ENCODE data around the gene COL6A1. TPM values are rescaled to one million over a fixed set of nuclear protein-coding genes. Genes with fewer than 3 reads are reported as not detected.

COL6A1 gene
- total and polyA plus RNA-seq, 2 of the 13 experiments (the other 11 are each of a cell fraction or from before 2014, with no cell fraction given): 3.1 to 4.8 TPM

DNA sequence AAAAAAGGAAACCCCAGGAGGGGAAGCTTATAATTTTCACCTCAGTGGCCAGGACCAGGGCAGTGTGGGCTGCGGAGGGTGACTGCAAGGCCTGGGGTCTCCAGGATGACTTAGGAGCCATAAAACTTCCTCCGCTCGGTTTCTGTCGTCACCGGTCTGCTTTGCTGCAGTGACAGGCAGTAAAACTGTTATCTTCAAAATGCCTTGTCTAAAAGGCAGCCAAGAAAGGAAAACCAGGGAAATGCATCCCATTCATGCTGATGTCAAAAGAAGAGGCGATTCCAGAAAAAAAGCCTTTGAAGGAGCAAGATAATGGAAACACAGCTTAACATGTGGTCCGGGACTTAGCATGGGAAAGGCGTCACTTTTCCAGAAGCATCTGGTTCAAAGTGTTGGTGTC lies 42.0 kb downstream of the COL6A1 start:
- Histone ChIP-seq H3K4me1 (ENCODE audit: insufficient read depth, low read length) (no peaks in the 10 kb centered on the region; the same call in 1 of the 2 replicates), H3K4me2 (ENCODE audit: low read depth, low read length) (no peak overlapping the region), H3K9me3 (ENCODE audit: low read length) (no peaks in the 10 kb centered on the region), H3K36me3 (replicated peaks in 1 of 2; ENCODE audit: control insufficient read depth in 1 of 2, insufficient read depth in 2 of 2, low read length in 2 of 2) (no peaks in the 10 kb centered on the region), H3K27me3 (ENCODE audit: control insufficient read depth in 1 of 2, insufficient read depth in 2 of 2, low read length in 2 of 2) (peaks cover 0 to 1% of the 10 kb centered on the region in 2 experiments; a peak in 2 of 5 replicates), H2AFZ (ENCODE audit: low read length) (no peak overlapping the region), H3K79me2 (ENCODE audit: insufficient read depth, low read length) (no peaks in the 10 kb centered on the region), H3K27ac (ENCODE audit: extremely low read length, insufficient read depth, low read length) (no peak overlapping the region), H3K9ac (ENCODE audit: insufficient read depth, low read depth, low read length) (no peak overlapping the region), H4K20me1 (ENCODE audit: insufficient read depth, low read length) (no peaks in the 10 kb centered on the region), H3K4me3 (replicated peaks in 1 of 3; ENCODE audit: insufficient read depth in 1 of 3, low read depth in 2 of 3, low read length in 3 of 3) (no peak overlapping the region)
- ATAC-seq (no peak), DNase-seq (ENCODE audit: low spot score) (no peak), FAIRE-seq (no peak)
- ChIA-PET POLR2A (no interaction called here), CTCF (ENCODE audit: low intra/inter-chr PET ratio, low total read pairs) (no interaction called here)
- TF ChIP-seq SOX13 (IDR thresholded peaks at IDR 0.05): no peak
- no peak for TF ChIP-seq SOX13 (CRISPR knock-in tag; conservative IDR thresholded peaks at IDR 0.05 in 1 of 2, IDR thresholded peaks at IDR 0.05 in 1 of 2)
- in situ Hi-C loops (cut with HindIII; ENCODE audit: extremely low pct_ligation_motif_present, low pct_unique_long_range_greater_than_20kb): no loop called here
- BruUV-seq (replicated peaks): no TSS peak
- intact Hi-C loops (cut with micrococcal nuclease; ENCODE audit: unreplicated experiment): no loop called here
- WGBS (ENCODE audit: low lambda C conversion rate): 78% methylated on average over 8 of the region's 8 CpGs

DNA sequence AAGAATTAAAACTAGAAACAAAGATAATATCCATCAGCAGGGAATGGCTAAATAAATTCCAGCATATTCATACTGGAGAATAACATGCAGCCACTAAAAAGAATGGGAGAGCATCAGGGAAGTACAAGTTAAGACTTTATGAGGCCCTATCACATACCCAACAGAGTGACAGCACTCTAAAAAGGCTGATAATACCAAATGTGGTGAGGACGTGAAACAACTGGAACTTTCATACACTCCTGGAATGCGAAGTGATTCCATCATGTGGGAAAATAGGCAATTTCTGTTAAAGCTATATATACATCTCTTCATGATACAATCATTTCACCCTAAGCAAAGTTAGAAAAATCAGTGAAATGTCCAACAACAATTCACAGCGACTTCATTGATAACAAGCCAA lies 42.6 kb downstream of the COL6A1 start:
- 29% methylated on average over 3 of the region's 3 CpGs for WGBS (ENCODE audit: low lambda C conversion rate)
- H3K79me2 ChIP-seq (ENCODE audit: insufficient read depth, low read length): no peaks in the 10 kb centered on the region
- no peak overlapping the region for H3K4me2 ChIP-seq (ENCODE audit: low read depth, low read length)
- in situ Hi-C loops (cut with HindIII; ENCODE audit: extremely low pct_ligation_motif_present, low pct_unique_long_range_greater_than_20kb) (no loop called here), intact Hi-C loops (cut with micrococcal nuclease; ENCODE audit: unreplicated experiment) (no loop called here)
- H3K4me3 ChIP-seq (replicated peaks in 1 of 3; ENCODE audit: insufficient read depth in 1 of 3, low read depth in 2 of 3, low read length in 3 of 3): no peak overlapping the region
- no peak overlapping the region for H3K27ac ChIP-seq (ENCODE audit: extremely low read length, insufficient read depth, low read length)
- ChIA-PET CTCF (ENCODE audit: low intra/inter-chr PET ratio, low total read pairs) (no interaction called here), POLR2A (no interaction called here)
- H3K9me3 ChIP-seq (ENCODE audit: low read length): peaks cover 2% of the 10 kb centered on the region; the same call in 1 of the 2 replicates
- H3K27me3 ChIP-seq (ENCODE audit: control insufficient read depth in 1 of 2, insufficient read depth in 2 of 2, low read length in 2 of 2): peaks cover 0 to 1% of the 10 kb centered on the region in 2 experiments; a peak in 2 of 5 replicates
- H3K9ac ChIP-seq (ENCODE audit: insufficient read depth, low read depth, low read length): no peak overlapping the region
- no peak overlapping the region for H2AFZ ChIP-seq (ENCODE audit: low read length)
- H3K4me1 ChIP-seq (ENCODE audit: insufficient read depth, low read length): no peaks in the 10 kb centered on the region; the same call in 1 of the 2 replicates
- BruUV-seq (replicated peaks): no TSS peak
- H4K20me1 ChIP-seq (ENCODE audit: insufficient read depth, low read length): no peaks in the 10 kb centered on the region
- FAIRE-seq (no peak), DNase-seq (ENCODE audit: low spot score) (no peak), ATAC-seq (no peak)
- no peaks in the 10 kb centered on the region for H3K36me3 ChIP-seq (replicated peaks in 1 of 2; ENCODE audit: control insufficient read depth in 1 of 2, insufficient read depth in 2 of 2, low read length in 2 of 2)
- TF ChIP-seq, protein P1, sequence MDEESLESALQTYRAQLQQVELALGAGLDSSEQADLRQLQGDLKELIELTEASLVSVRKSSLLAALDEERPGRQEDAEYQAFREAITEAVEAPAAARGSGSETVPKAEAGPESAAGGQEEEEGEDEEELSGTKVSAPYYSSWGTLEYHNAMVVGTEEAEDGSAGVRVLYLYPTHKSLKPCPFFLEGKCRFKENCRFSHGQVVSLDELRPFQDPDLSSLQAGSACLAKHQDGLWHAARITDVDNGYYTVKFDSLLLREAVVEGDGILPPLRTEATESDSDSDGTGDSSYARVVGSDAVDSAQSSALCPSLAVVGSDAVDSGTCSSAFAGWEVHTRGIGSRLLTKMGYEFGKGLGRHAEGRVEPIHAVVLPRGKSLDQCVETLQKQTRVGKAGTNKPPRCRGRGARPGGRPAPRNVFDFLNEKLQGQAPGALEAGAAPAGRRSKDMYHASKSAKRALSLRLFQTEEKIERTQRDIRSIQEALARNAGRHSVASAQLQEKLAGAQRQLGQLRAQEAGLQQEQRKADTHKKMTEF (CRISPR knock-in tag; IDR thresholded peaks at IDR 0.05): no peak
- TF ChIP-seq, protein P2, sequence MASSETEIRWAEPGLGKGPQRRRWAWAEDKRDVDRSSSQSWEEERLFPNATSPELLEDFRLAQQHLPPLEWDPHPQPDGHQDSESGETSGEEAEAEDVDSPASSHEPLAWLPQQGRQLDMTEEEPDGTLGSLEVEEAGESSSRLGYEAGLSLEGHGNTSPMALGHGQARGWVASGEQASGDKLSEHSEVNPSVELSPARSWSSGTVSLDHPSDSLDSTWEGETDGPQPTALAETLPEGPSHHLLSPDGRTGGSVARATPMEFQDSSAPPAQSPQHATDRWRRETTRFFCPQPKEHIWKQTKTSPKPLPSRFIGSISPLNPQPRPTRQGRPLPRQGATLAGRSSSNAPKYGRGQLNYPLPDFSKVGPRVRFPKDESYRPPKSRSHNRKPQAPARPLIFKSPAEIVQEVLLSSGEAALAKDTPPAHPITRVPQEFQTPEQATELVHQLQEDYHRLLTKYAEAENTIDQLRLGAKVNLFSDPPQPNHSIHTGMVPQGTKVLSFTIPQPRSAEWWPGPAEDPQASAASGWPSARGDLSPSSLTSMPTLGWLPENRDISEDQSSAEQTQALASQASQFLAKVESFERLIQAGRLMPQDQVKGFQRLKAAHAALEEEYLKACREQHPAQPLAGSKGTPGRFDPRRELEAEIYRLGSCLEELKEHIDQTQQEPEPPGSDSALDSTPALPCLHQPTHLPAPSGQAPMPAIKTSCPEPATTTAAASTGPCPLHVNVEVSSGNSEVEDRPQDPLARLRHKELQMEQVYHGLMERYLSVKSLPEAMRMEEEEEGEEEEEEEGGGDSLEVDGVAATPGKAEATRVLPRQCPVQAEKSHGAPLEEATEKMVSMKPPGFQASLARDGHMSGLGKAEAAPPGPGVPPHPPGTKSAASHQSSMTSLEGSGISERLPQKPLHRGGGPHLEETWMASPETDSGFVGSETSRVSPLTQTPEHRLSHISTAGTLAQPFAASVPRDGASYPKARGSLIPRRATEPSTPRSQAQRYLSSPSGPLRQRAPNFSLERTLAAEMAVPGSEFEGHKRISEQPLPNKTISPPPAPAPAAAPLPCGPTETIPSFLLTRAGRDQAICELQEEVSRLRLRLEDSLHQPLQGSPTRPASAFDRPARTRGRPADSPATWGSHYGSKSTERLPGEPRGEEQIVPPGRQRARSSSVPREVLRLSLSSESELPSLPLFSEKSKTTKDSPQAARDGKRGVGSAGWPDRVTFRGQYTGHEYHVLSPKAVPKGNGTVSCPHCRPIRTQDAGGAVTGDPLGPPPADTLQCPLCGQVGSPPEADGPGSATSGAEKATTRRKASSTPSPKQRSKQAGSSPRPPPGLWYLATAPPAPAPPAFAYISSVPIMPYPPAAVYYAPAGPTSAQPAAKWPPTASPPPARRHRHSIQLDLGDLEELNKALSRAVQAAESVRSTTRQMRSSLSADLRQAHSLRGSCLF (CRISPR knock-in tag; IDR thresholded peaks at IDR 0.05; ENCODE audit: borderline replicate concordance): no peak
- TF ChIP-seq PAX8 (CRISPR knock-in tag; IDR thresholded peaks at IDR 0.05; ENCODE audit: borderline replicate concordance) (no peak), GZF1 (CRISPR knock-in tag; IDR thresholded peaks at IDR 0.05) (no peak), FOSL1 (CRISPR knock-in tag; IDR thresholded peaks at IDR 0.05; ENCODE audit: borderline replicate concordance) (no peak), SAFB2 (CRISPR knock-in tag; IDR thresholded peaks at IDR 0.05; ENCODE audit: borderline replicate concordance, low read depth) (no peak), POGK (CRISPR knock-in tag; conservative IDR thresholded peaks at IDR 0.05) (no peak), ZNF546 (CRISPR knock-in tag; conservative IDR thresholded peaks at IDR 0.05) (no peak), ZFP62 (CRISPR knock-in tag; IDR thresholded peaks at IDR 0.05) (no peak)

All from HepG2 (cell line).